Motor neuron (in vitro differentiated cells): ENCODE data around the gene OMP. TPM values are rescaled to one million over a fixed set of nuclear protein-coding genes. Genes with fewer than 3 reads are reported as not detected.

Experiments used
- ATAC-seq, 8 experiments: fragments of 200-7000 bp; cut with Tn5 transposase; replicated peaks in 6 of 8; 2 replicates each; pipeline ENCODE4 v1.8.0; 2021; ENCODE audit warnings: mild to moderate bottlenecking in 8 of 8, moderate library complexity in 8 of 8
- H3K27ac ChIP-seq, 2 donors: fragments of 250-450 bp; sonication (Bioruptor Pico); 2 replicates each; pipeline ENCODE4 v1.9.0; 2021; ENCODE audit warnings: antibody characterized with exemption in 2 of 2, mild to moderate bottlenecking in 2 of 2, moderate library complexity in 1 of 2
- H3K4me1 ChIP-seq, 2 donors: fragments of 250-450 bp; sonication (Bioruptor Pico); replicated peaks in 1 of 2; 2 replicates each; pipeline ENCODE4 v1.6.1; 2021; ENCODE audit warnings: antibody characterized with exemption in 2 of 2, mild to moderate bottlenecking in 2 of 2, moderate library complexity in 1 of 2
- H3K4me3 ChIP-seq, 5 donors: fragments of 250-450 bp; sonication (Bioruptor Pico); 2 replicates each; pipeline ENCODE4 v1.9.0; 2021; ENCODE audit warnings: antibody characterized with exemption in 5 of 5, mild to moderate bottlenecking in 5 of 5, moderate library complexity in 4 of 5
- WGBS, 10 experiments: fragments of 450-650 bp; shearing (Covaris generic); methylation state at CpG; one replicate each; pipeline ENCODE4 v1.0.0; 2022; 5-methylcytosine and 5-hydroxymethylcytosine counted together
- in situ Hi-C, 9 experiments: fragments of 400-800 bp; cut with MboI; loops; one replicate each; pipeline ENCODE4 v1.15.0; 2021; ENCODE audit warnings: low sequenced_read_pairs in 9 of 9, low pct_unique_long_range_greater_than_20kb in 2 of 9; ENCODE audit not compliant: unreplicated experiment in 9 of 9
- total RNA-seq, 8 experiments: library from RNA; unstranded; fragments of 300-600 nt; gene quantifications; 2 replicates each; pipeline versions ENCODE4 v1.2.3 to v1.2.4, GENCODE V29; 2022

OMP gene
- total RNA-seq, 8 experiments from 2014 or later, result 2.6 to 13.7 (median 11.0) TPM; not detected in 5

GRCh38 chr11:77106759-77107158, 4.1 kb downstream of the OMP start:
- Histone ChIP-seq H3K4me1 (peaks cover 0 to 2% of the 10 kb centered on the region in 2 donors), H3K4me3 (no peak overlapping the region), H3K27ac (no peak overlapping the region)
- in situ Hi-C loops, result loop anchor here in 1 of 9 experiments (10.0 kb wide), 1 partner anchor 52 kb away; no protein-coding TSS in a partner anchor
- WGBS, 10 experiments, result 92 to 100% (median 100%) methylated on average over 2 of the region's 13 CpGs; no CpG with 5 or more reads in 7 of the 10 experiments
- no peak for ATAC-seq

GRCh38 chr11:77107950-77108349, 5.3 kb downstream of the OMP start:
- in situ Hi-C loops, result loop anchor here in 1 of 9 experiments (10.0 kb wide), 1 partner anchor 53 kb away; no protein-coding TSS in a partner anchor
- Histone ChIP-seq H3K4me1 (peaks cover 0 to 2% of the 10 kb centered on the region in 2 donors), H3K27ac (no peak overlapping the region), H3K4me3 (no peak overlapping the region)
- ATAC-seq, result peak in 5 of 8 experiments; percentile 7 to 24 (median 19)
- 0 to 89% (median 81%) methylated on average over 1 to 3 of the region's 3 CpGs; no CpG with 5 or more reads in 6 of the 10 experiments for WGBS, 10 experiments

- ATAC-seq, result no peak
- H3K27ac ChIP-seq, result no peak overlapping the region
- peaks cover 0 to 2% of the 10 kb centered on the region in 2 donors for H3K4me1 ChIP-seq
- H3K4me3 ChIP-seq, result no peak overlapping the region
- 71 to 100% (median 90%) methylated on average over 1 to 6 of the region's 9 CpGs; no CpG with 5 or more reads in 1 of the 10 experiments for WGBS, 10 experiments
- in situ Hi-C loops, result loop anchor here in 1 of 9 experiments (10.0 kb wide), 1 partner anchor 54 kb away; no protein-coding TSS in a partner anchor
Measured at GRCh38 chr11:77108436-77108835, 5.8 kb downstream of the OMP start.

GRCh38 chr11:77109236-77110019, 6.8 kb downstream of the OMP start:
- 0 to 95% (median 90%) methylated on average over 1 to 4 of the region's 11 CpGs; no CpG with 5 or more reads in 3 of the 10 experiments for WGBS, 10 experiments

GRCh38 chr11:77110836-77111235, 8.2 kb downstream of the OMP start:
- in situ Hi-C loops, result no loop called here
- peaks cover 0 to 2% of the 10 kb centered on the region in 2 donors for H3K4me1 ChIP-seq

More at GRCh38 chr11:77109236-77110019, 6.8 kb downstream of the OMP start:
- peak in 1 of 8 experiments; percentile 36 for ATAC-seq
- peaks cover 0 to 2% of the 10 kb centered on the region in 2 donors for H3K4me1 ChIP-seq
- no peak overlapping the region for H3K27ac ChIP-seq
- H3K4me3 ChIP-seq, result no peak overlapping the region
- in situ Hi-C loops, result loop anchor here in 1 of 9 experiments (10.0 kb wide), 1 partner anchor 55 kb away; no protein-coding TSS in a partner anchor

GRCh38 chr11:77111277-77111676, 8.6 kb downstream of the OMP start:
- peak in 1 of 8 experiments; percentile 12 for ATAC-seq
- Histone ChIP-seq H3K27ac (no peak overlapping the region), H3K4me3 (no peak overlapping the region), H3K4me1 (peaks cover 0 to 2% of the 10 kb centered on the region in 2 donors)
- 25 to 100% (median 89%) methylated on average over 1 to 3 of the region's 3 CpGs; no CpG with 5 or more reads in 4 of the 10 experiments for WGBS, 10 experiments
- in situ Hi-C loops, result no loop called here

More at GRCh38 chr11:77110836-77111235, 8.2 kb downstream of the OMP start:
- ATAC-seq, result no peak
- 89 to 100% (median 100%) methylated on average over 1 to 5 of the region's 6 CpGs; no CpG with 5 or more reads in 6 of the 10 experiments for WGBS, 10 experiments
- Histone ChIP-seq H3K4me3 (no peak overlapping the region), H3K27ac (no peak overlapping the region)

- ATAC-seq, result no peak
- in situ Hi-C loops, result no loop called here
- H3K4me3 ChIP-seq, result no peak overlapping the region
- 73 to 100% (median 100%) methylated on average over 1 to 2 of the region's 6 CpGs; no CpG with 5 or more reads in 5 of the 10 experiments for WGBS, 10 experiments
- no peak overlapping the region for H3K27ac ChIP-seq
- H3K4me1 ChIP-seq, result peaks cover 1 to 4% of the 10 kb centered on the region in 2 donors
Measured at GRCh38 chr11:77111946-77112345, 9.3 kb downstream of the OMP start.

- H3K4me1 ChIP-seq, result peaks cover 5 to 12% of the 10 kb centered on the region in 2 donors
- no peak overlapping the region for H3K4me3 ChIP-seq
- no peak overlapping the region for H3K27ac ChIP-seq
- WGBS, 10 experiments, result 90 to 100% (median 98%) methylated on average over 1 to 4 of the region's 20 CpGs; no CpG with 5 or more reads in 6 of the 10 experiments
- in situ Hi-C loops, result no loop called here
- ATAC-seq, result peak in 3 of 8 experiments; percentile 4 to 45 (median 25)
Measured at GRCh38 chr11:77112641-77113381, 10.2 kb downstream of the OMP start.

- ATAC-seq, result peak in 3 of 8 experiments; percentile 9 to 38 (median 12)
Measured at GRCh38 chr11:77113382-77114088, 10.9 kb downstream of the OMP start.

GRCh38 chr11:77114089-77114463, 11.4 kb downstream of the OMP start:
- ATAC-seq, result no peak
- H3K4me3 ChIP-seq, result no peak overlapping the region
- in situ Hi-C loops, result no loop called here
- no peak overlapping the region for H3K27ac ChIP-seq
- H3K4me1 ChIP-seq, result peaks cover 5 to 13% of the 10 kb centered on the region in 2 donors
- 84 to 100% (median 95%) methylated on average over 3 to 7 of the region's 13 CpGs; no CpG with 5 or more reads in 6 of the 10 experiments for WGBS, 10 experiments

More at GRCh38 chr11:77113382-77114088, 10.9 kb downstream of the OMP start:
- peaks cover 5 to 13% of the 10 kb centered on the region in 2 donors for H3K4me1 ChIP-seq
- H3K4me3 ChIP-seq, result no peak overlapping the region
- WGBS, 10 experiments, result 17 to 100% (median 53%) methylated on average over 1 to 3 of the region's 8 CpGs; no CpG with 5 or more reads in 3 of the 10 experiments
- no peak overlapping the region for H3K27ac ChIP-seq
- in situ Hi-C loops, result no loop called here

- peaks cover 5 to 11% of the 10 kb centered on the region in 2 donors for H3K4me1 ChIP-seq
- H3K4me3 ChIP-seq, result no peak overlapping the region
- peak in 2 of 8 experiments; percentile 12 to 57 for ATAC-seq
- H3K27ac ChIP-seq, result no peak overlapping the region
- 80 to 100% (median 93%) methylated on average over 1 to 13 of the region's 16 CpGs; no CpG with 5 or more reads in 6 of the 10 experiments for WGBS, 10 experiments
- in situ Hi-C loops, result no loop called here
Measured at GRCh38 chr11:77115181-77115611, 12.6 kb downstream of the OMP start.

- Histone ChIP-seq H3K27ac (no peak overlapping the region), H3K4me1 (peaks cover 5 to 11% of the 10 kb centered on the region in 2 donors), H3K4me3 (no peak overlapping the region)
- no CpG with 5 or more reads among the region's 15 CpGs for WGBS, 10 experiments
- ATAC-seq, result no peak
- in situ Hi-C loops, result no loop called here
Measured at GRCh38 chr11:77115956-77116355, 13.3 kb downstream of the OMP start.
